Kidney capillary endothelial cell (primary cell): ENCODE data around the gene KIDINS220.
A peak's percentile ranks its signal among the peaks of the same experiment; 100 is the strongest.

ENCODE experiments used
- DNase-seq: peaks from one replicate; pipeline ENCODE4 v3.0.0-alpha.2; 2018; ENCODE audit warnings: low spot score

Gene KIDINS220

GRCh38 chr2:8836971-8837794, at the start of gene KIDINS220:
TSS of gene KIDINS220 (minus strand) at chr2:8837613. CDS start at chr2:8827093, 10,520 bp downstream.
- peak; percentile 70 for DNase-seq

DNA sequence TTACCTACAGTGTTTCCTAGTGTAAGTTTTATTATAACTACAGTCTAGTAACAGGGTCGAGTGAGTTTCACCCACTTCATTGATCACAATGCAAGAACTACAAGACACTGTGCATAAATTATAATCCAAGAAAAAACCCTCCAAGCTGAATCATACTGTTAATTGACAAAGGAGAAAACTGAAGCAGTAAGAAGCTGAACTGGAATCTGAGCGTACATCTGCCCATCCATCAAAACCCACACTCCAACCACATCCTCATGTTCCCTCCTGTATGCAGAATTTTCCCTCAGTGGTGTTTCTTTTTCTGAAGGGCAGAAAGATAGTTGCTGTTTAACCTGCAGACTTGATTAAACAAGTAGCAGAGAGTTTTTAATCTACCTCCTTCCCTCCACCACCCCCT, 49.5 kb upstream of the KIDINS220 start:
- no peak for DNase-seq

DNA sequence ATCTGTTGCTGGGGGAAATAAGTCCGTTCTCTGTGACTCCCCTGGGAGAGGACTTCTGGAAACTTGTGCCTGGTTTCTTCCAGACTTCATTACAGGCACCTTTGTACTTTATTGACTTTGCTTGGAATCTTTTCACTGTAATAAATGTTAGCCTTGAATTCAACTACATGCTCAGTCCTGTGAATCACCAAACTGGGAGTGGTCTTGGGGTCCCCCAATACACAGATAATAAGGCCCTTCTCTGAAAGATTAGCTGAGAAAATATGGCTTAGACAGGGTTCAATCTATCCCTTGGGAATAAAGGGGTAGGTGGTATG, 48.7 kb upstream of the KIDINS220 start:
- DNase-seq: no peak

DNA sequence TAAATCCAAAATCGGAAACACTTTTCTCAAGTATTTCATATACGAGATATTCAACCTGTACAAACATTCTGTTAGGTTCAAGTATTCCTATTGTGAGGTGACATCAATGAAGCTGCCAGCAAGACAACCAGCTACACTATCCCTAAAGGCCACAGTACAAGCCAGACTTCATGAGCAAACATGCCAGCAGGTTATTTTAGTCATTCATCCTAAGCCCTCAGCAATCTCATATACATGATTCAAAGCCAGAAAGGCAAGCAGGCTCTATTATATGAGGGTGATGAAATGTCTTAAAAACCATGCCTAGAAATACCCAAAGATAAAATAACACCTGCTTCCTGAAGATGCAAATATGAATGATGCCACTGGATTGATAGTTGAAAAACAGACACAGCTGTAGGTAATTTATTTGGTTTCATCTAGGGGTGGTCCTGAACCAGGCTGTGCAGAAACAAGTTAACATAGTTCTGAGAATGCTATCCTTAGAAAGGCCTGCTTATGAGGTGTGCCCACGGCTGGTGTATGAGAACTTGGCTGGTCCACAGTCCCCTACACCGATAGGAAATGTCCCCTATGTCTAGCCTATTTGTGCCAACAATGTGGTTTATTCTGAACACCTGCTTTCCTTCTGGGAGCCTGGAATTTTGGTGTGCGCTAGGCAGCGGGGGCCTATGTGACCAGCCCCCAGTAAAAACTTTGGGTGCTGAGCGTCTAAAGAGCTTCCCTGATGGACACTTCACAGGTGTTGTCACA, 48.2 kb upstream of the KIDINS220 start:
- no peak for DNase-seq

GRCh38 chr2:8884812-8885211, 47.4 kb upstream of the KIDINS220 start:
- DNase-seq: no peak

GRCh38 chr2:8882094-8882493, 44.7 kb upstream of the KIDINS220 start:
- peak; percentile 12 for DNase-seq

- DNase-seq: no peak
Observed at GRCh38 chr2:8877894-8878293, 40.5 kb upstream of the KIDINS220 start.

DNA sequence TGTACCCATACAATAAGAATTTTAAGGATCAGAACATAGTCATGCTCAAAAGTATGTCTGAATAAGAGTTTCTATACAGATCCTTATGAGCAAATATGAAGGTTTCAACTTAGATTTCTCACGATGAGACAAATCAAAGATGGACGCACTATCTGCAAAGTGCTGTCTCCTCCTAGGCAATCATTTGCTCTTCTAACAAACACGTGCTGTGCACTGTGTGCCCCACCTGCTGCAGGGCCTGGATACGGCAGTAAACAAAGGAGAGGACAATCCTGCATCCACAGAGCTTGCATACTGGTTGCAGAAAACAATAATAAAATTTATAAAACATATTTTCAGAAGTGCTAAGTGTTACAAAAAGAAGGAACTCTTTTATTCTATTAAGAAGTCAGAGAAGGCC, 39.9 kb upstream of the KIDINS220 start:
- no peak for DNase-seq

- DNase-seq: no peak
Observed at GRCh38 chr2:8876628-8877027, 39.2 kb upstream of the KIDINS220 start.

- peak; percentile 56 for DNase-seq
Observed at GRCh38 chr2:8872821-8873432, 35.5 kb upstream of the KIDINS220 start.

DNA sequence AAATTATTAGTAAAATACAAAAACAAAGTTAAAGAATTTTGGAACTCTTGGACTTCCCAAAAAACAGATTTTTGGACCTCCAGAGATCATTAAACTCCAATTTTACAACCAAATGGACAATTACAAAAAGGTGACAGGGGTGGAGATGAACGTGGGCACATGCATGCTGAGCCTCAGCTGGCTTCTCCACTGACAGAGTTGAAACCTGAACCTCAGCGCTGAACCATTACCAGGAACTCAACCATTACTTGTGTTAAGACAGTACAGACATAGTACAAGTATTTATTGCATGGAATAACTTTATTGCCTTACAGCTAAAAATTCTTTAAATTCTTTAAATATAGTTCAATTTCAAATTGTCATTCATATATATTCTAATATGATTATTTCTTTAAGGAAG, 33.0 kb upstream of the KIDINS220 start:
- DNase-seq: no peak

DNA sequence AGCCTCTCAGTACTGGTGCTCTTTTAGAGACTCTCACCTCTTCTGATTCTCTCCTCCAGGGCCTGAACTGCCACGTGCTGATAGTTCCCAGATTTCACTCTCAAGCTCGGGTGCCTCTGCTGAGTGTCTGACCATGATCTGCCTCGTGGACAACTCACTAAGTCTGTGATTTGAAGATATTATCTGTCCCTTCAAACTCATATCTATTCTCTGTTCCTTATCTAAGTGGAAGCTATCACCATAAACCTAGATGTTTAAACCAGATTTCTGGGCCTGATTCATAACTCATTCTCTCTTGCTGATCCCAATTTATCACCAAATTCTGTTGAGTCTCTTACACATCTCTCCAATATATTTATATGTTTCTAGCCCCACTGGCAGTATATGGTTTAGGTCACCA, 29.9 kb upstream of the KIDINS220 start:
- DNase-seq: no peak

GRCh38 chr2:8863331-8863953, 26.0 kb upstream of the KIDINS220 start:
- DNase-seq: no peak

DNA sequence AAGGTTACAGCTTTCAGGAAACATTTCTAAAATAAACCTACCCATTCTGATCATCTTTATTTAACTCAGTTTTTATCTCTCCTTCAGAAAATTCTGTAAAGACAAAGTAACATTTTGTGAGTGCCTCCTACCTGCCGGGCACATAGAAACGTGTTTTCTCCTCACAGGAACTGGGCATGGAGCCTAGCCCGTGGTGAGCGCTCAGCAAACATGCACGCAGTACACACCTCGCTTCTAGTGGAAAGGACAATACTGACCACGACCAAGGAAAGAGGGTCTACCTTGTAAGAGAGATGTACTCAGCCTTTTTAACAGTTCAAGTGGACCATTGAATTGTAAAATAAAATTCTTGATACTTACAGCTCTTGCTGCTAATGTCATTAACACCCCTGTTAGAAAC, 24.8 kb upstream of the KIDINS220 start:
- no peak for DNase-seq

GRCh38 chr2:8861797-8862196, 24.4 kb upstream of the KIDINS220 start:
- no peak for DNase-seq

DNA sequence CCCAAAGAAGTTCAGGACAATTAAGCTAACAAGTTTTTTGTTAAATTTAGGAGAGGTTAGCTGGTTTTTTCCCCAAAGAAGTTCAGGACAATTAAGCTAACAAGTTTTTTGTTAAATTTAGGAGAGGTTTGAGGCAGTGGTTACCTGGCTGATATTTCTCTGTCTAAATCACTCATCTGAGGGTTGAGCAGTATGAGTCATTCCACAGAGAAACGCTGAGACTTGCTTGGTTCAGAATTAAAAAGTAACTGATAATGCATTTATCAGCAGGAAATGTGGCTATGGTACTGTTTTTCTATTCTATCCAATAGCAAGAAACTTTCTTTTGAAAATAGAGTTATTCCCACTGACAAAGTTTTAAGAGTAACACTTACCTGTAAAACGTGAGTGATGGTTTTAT, 22.8 kb upstream of the KIDINS220 start:
- no peak for DNase-seq

- DNase-seq: no peak
Observed at GRCh38 chr2:8858910-8859309, 21.5 kb upstream of the KIDINS220 start.

- no peak for DNase-seq
Observed at GRCh38 chr2:8858264-8858663, 20.9 kb upstream of the KIDINS220 start.

DNA sequence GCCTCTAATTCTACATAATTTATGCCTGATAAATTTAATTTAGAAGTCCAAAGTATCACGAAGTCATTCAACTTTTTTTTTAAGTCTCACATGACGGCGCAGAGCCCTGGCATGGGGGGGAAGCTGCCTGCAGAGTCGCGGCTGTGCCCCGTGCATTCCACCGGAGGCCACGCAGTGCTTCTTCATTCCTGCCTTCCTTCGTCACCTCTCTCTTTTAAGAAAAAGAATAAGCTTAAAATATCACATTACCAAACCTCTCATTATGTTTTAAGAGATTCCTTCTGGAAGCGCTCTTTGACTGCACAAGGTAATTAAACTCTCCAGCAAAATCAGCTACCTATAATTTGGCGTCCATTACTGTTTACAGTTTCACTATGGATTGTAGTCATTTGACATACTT, 20.3 kb upstream of the KIDINS220 start:
- no peak for DNase-seq

DNA sequence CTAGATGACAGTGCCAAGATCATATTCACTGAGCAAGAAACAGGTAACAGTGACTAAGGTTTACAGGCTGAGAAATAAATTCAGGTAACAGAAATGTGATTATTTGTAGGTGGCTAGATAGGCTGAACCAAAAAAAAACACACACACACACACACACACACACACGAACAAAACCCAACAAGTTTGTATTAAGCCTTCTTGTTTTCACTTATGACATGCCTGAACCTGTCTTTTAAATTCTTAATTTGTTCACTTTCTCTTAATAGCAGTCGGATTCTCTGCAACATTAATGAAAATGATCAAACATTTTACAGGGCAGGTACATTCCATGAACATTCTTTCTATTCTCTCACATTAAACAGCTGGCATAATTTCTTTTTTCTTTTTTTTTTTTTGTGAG, 18.8 kb upstream of the KIDINS220 start:
- no peak for DNase-seq

DNA sequence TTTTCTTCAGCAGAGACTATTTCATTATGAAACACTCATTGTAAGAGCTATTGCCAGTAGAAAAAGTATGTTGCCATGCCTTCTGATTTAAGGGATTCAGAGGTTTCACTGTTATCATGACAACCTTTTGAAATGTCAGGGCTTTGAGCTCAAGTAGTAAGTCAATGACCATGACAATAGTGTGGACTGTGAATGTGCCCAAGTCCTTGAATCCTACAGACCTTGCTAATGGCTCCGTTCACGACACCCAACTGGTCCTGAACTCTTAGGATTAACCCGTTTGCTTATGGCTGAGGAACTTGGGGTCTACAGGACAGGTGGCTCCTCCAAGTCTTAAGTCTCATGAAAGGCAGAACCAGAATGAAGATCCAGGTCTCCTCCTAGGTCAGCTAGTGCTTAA, 17.6 kb upstream of the KIDINS220 start:
- DNase-seq: no peak

GRCh38 chr2:8853426-8853825, 16.0 kb upstream of the KIDINS220 start:
- no peak for DNase-seq
